ENCODE results near the gene MIDN.

Gene MIDN

GRCh38 chr19:1233115-1233667, 15.2 kb upstream of the MIDN start:
- DNase-seq = no peak

- no peak for DNase-seq
Observed at GRCh38 chr19:1234051-1234954, 14.1 kb upstream of the MIDN start.

- no peak for DNase-seq
Observed at GRCh38 chr19:1234955-1235380, 13.4 kb upstream of the MIDN start.

GRCh38 chr19:1235625-1236538, 12.5 kb upstream of the MIDN start:
- no peak for DNase-seq

GRCh38 chr19:1236576-1236975, 11.8 kb upstream of the MIDN start:
- DNase-seq = no peak

GRCh38 chr19:1237027-1237659, 11.2 kb upstream of the MIDN start:
- DNase-seq = no peak

- DNase-seq = no peak
Observed at GRCh38 chr19:1237754-1238368, 10.5 kb upstream of the MIDN start, which contains the start of gene CBARP. Gene CBARP (minus strand): TSS chr19:1238005. CDS start chr19:1236100, 1,905 bp downstream.

- no peak for DNase-seq
Observed at GRCh38 chr19:1238369-1239303, 9.7 kb upstream of the MIDN start.

GRCh38 chr19:1239420-1239795, 9.0 kb upstream of the MIDN start:
- DNase-seq = no peak

- peak; percentile 56 for DNase-seq
Observed at GRCh38 chr19:1239796-1240737, 8.3 kb upstream of the MIDN start.

GRCh38 chr19:1240925-1241324, 7.5 kb upstream of the MIDN start:
- DNase-seq = no peak

GRCh38 chr19:1241417-1242095, 6.8 kb upstream of the MIDN start, which contains the start of gene ATP5F1D:
Gene ATP5F1D (plus strand): TSS chr19:1241751. CDS start chr19:1241851, 100 bp downstream.
- DNase-seq = peak; percentile 83

GRCh38 chr19:1243768-1244692, 4.4 kb upstream of the MIDN start:
- peak; percentile 48 for DNase-seq

- no peak for DNase-seq
Observed at GRCh38 chr19:1244693-1245451, 3.5 kb upstream of the MIDN start.

- no peak for DNase-seq
Observed at GRCh38 chr19:1245494-1246264, 2.7 kb upstream of the MIDN start.

Data from amniotic stem cell (primary cell).